Raji (cell line): ENCODE results near the gene PLEKHA3.

Experiments
- POLR2A ChIP-seq: IDR thresholded peaks from 2 replicates; pipeline ENCODE4 v1.6.1; 2011; ENCODE audit warnings: low read depth, low read length, control low read depth; ENCODE audit not compliant: insufficient read depth

PLEKHA3 gene

GRCh38 chr2:178506101-178506500 is 25.8 kb downstream of the PLEKHA3 start:
- no peak for TF ChIP-seq POLR2A

DNA sequence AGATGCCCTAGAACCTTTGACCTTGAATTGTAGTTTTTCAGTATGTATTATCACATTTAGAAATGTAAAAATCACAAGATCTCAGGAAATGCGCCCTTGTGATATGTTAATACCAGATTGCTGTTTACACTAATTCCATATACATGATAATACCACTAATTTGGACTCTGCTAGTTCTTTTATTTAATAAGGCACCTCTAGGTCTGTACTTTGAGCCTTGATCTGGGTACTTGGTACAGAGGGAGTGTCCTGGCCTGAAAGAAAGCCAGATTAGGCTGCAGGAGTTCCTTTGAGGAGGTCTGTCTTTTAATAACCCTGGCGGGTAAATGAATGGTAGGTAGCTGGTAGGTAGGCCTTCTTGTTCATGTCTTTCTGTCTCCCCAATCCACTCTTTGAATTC is 26.3 kb downstream of the PLEKHA3 start:
- no peak for TF ChIP-seq POLR2A

GRCh38 chr2:178506949-178507348 is 26.7 kb downstream of the PLEKHA3 start:
- TF ChIP-seq POLR2A, result no peak

GRCh38 chr2:178508646-178509045 is 28.4 kb downstream of the PLEKHA3 start:
- TF ChIP-seq POLR2A, result no peak

GRCh38 chr2:178510384-178510783 is 30.1 kb downstream of the PLEKHA3 start:
- no peak for TF ChIP-seq POLR2A

DNA sequence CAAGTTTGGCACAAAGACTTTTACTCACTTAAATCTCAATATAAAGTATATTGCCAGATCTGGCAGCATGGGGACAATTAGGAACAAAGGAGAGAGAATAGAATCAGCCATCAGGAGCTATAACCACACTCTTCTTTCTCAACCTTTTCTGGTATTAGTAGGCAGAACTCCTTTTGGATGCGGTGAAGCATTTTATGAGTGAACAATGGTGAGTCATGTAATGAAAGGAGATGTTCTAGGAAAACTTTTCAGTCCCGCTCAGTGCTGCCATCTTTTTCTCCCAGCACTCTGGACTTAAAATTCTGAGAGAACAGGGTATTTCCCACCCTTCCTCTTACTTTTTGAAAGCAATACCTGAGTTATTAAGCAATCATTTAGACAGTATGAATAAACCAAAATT is 32.2 kb downstream of the PLEKHA3 start:
- TF ChIP-seq POLR2A, result no peak

DNA sequence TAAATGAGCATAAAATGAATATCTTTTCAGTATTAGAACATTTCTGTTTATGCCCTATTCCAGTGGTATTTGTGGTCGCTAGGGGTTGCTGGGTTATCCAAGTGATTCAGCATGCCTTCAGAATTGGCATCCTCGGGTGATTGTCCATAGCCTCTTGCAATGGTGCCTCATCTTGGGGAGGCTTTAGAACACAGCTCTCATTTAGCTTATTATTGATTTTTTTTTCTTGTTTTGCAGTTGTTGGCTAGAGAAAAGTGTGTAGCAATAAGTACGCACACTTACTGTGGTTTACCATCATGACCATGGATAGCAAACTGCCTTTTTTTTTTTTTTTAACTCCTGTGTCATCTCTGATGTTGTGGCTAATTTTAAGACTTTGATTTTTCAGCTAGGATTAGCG is 33.6 kb downstream of the PLEKHA3 start:
- no peak for TF ChIP-seq POLR2A

- TF ChIP-seq POLR2A, result no peak
Measured at GRCh38 chr2:178514664-178515063, 34.4 kb downstream of the PLEKHA3 start.

- no peak for TF ChIP-seq POLR2A
Measured at GRCh38 chr2:178517496-178517895, 37.2 kb downstream of the PLEKHA3 start.

GRCh38 chr2:178521304-178522150 is 41.3 kb downstream of the PLEKHA3 start:
- TF ChIP-seq POLR2A, result no peak

- TF ChIP-seq POLR2A, result peak; percentile 75
Measured at GRCh38 chr2:178522950-178523595, 42.8 kb downstream of the PLEKHA3 start.

DNA sequence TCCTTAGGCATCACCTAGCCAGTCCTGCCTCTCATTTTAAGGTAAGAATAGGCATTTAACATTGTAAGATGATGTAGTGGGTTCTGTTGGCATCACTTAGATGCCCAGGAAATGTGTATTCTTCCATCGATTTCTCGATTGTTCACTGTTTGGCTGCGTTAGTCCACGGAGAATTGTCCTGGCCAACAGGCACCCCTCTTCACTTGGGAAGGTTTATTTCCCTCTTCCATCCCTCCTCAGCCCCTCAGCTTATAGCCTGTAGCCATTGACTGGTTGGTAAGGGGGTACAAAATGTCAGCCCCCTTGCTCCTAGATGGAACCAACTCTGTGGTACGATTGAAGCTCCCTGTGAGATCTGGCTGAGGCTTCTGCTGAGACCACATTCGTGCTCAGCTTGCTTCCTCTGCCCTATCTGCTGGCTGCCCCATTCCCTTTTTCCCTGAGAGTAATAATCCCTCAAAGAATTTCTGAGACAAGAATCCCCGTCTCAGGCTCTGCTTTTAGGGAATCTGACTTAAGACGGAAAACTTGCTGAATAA is 43.4 kb downstream of the PLEKHA3 start:
- TF ChIP-seq POLR2A, result no peak

GRCh38 chr2:178526256-178526655 is 46.0 kb downstream of the PLEKHA3 start:
- no peak for TF ChIP-seq POLR2A

- no peak for TF ChIP-seq POLR2A
Measured at GRCh38 chr2:178527592-178527991, 47.3 kb downstream of the PLEKHA3 start.

GRCh38 chr2:178528647-178529046 is 48.4 kb downstream of the PLEKHA3 start:
- no peak for TF ChIP-seq POLR2A

- TF ChIP-seq POLR2A, result no peak
Measured at GRCh38 chr2:178529194-178529593, 48.9 kb downstream of the PLEKHA3 start.
